GM12878 (cell line): ENCODE measurements around the gene RANBP3. TPM values are rescaled to one million over a fixed set of nuclear protein-coding genes. Genes with fewer than 3 reads are reported as not detected.

ENCODE experiments used
- ATAC-seq: fragments of 200-7000 bp; cut with Tn5 transposase; 3 replicates; pipeline ENCODE4 v1.9.1; 2020; ENCODE audit warnings: mild to moderate bottlenecking, moderate library complexity
- BruUV-seq: library from RNA; stranded (reverse); fragments of 400-500 nt; replicated peaks from 2 replicates; lab custom pipeline; 2021; lab: Mats Ljungman, UMichigan
- CTCF ChIA-PET: fragments of 300-600 bp; sonication (Branson Sonifier 250); formaldehyde crosslinking; extraction: SDS; loops from one replicate; lab custom pipeline; 2021; ENCODE audit warnings: inconsistent platforms; lab: Yijun Ruan, JAX
- POLR2A ChIA-PET: fragments of 350-600 bp; formaldehyde crosslinking; extraction: SDS; loops from one replicate; lab custom pipeline; 2021; ENCODE audit warnings: inconsistent platforms; lab: Charles Lee
- RAD21 ChIA-PET: fragments of 300-600 bp; sonication (Branson Sonifier 250); formaldehyde crosslinking; loops from one replicate; lab custom pipeline; 2023; ENCODE audit warnings: antibody characterized with exemption; ENCODE audit not compliant: unreplicated experiment; lab: Charles Lee
- SMC1A ChIA-PET: fragments of 300-600 bp; sonication (Branson Sonifier 250); formaldehyde crosslinking; loops from one replicate; lab custom pipeline; 2023; ENCODE audit not compliant: unreplicated experiment, uncharacterized antibody; lab: Charles Lee
- DNase-seq: peaks from one replicate; pipeline ENCODE4 v3.0.0-alpha.2; 2011; ENCODE audit warnings: low read depth, low spot score
- FAIRE-seq: peaks from 3 replicates; lab custom pipeline; 2011; peaks lifted over from hg19 to GRCh38; lab: Jason Lieb, UNC
- H2AFZ ChIP-seq: 2 replicates; pipeline ENCODE4 v1.6.0; 2011; ENCODE audit warnings: low read depth, low read length, control low read depth; ENCODE audit not compliant: control insufficient read depth
- H3K27ac ChIP-seq: 2 replicates; pipeline ENCODE4 v1.5.1; 2011; ENCODE audit warnings: control low read depth; ENCODE audit not compliant: control insufficient read depth, insufficient read depth
- H3K27me3 ChIP-seq, 2 experiments: replicated peaks in 1 of 2; 2 replicates each; pipeline versions ENCODE4 v1.6.0 to v1.6.1; 2011; ENCODE audit warnings: low read length in 1 of 2; ENCODE audit not compliant: control insufficient read depth in 2 of 2, insufficient read depth in 2 of 2
- H3K36me3 ChIP-seq, 2 experiments: 2 replicates each; pipeline ENCODE4 v1.5.1; 2011; ENCODE audit warnings: low read length in 1 of 2; ENCODE audit not compliant: control insufficient read depth in 2 of 2, insufficient read depth in 2 of 2
- H3K4me1 ChIP-seq: 2 replicates; pipeline ENCODE4 v1.6.1; 2011; ENCODE audit warnings: mild to moderate bottlenecking, low read length, moderate library complexity, mixed read lengths; ENCODE audit not compliant: control insufficient read depth, insufficient read depth
- H3K4me2 ChIP-seq: 2 replicates; pipeline ENCODE4 v1.6.0; 2011; ENCODE audit warnings: control low read depth; ENCODE audit not compliant: control insufficient read depth, insufficient read depth
- H3K4me3 ChIP-seq: fragments of 200-600 bp; sonication (generic); 2 replicates; pipeline ENCODE4 v1.5.1; 2016
- H3K79me2 ChIP-seq: 2 replicates; pipeline ENCODE4 v1.6.0; 2011; ENCODE audit warnings: low read length; ENCODE audit not compliant: control insufficient read depth, insufficient read depth
- H3K9ac ChIP-seq: 2 replicates; pipeline ENCODE4 v1.8.0; 2011; ENCODE audit warnings: low read length, control low read depth, mixed read lengths; ENCODE audit not compliant: control insufficient read depth, insufficient read depth
- H3K9me3 ChIP-seq: replicated peaks from 3 replicates; pipeline ENCODE4 v1.5.1; 2011; ENCODE audit warnings: mild to moderate bottlenecking, low read length; ENCODE audit not compliant: control insufficient read depth, insufficient read depth
- H4K20me1 ChIP-seq: 2 replicates; pipeline ENCODE4 v1.6.0; 2011; ENCODE audit not compliant: control insufficient read depth, insufficient read depth
- MEF2A ChIP-seq: IDR thresholded peaks from 2 replicates; pipeline ENCODE4 v1.6.1; 2011; ENCODE audit warnings: low read depth, mild to moderate bottlenecking, low read length, moderate library complexity; ENCODE audit not compliant: insufficient read depth
- POLR2A ChIP-seq: IDR thresholded peaks from 2 replicates; pipeline ENCODE4 v1.6.1; 2011; ENCODE audit warnings: low read depth, mild to moderate bottlenecking, low read length
- SP1 ChIP-seq: IDR thresholded peaks from one replicate; pipeline ENCODE4 v1.6.1; 2011; ENCODE audit warnings: low read depth, low read length
- WGBS: methylation state at CpG from one replicate; pipeline ENCODE4 v1.1.6; 2016; ENCODE audit warnings: low lambda C conversion rate; ENCODE audit not compliant: insufficient replicate concordance, insufficient coverage; ENCODE audit errors: missing lambda C conversion rate; 5-methylcytosine and 5-hydroxymethylcytosine counted together
- in situ Hi-C: fragments of 300-500 bp; cut with MboI; formaldehyde crosslinking; loops from 9 replicates; pipeline ENCODE4 v1.14.3; 2018; ENCODE audit warnings: mixed read lengths
- intact Hi-C: fragments of 100-400 bp; cut with micrococcal nuclease; formaldehyde crosslinking; loops from one replicate; pipeline ENCODE4 v1.14.2; 2022; ENCODE audit not compliant: unreplicated experiment
- polyA plus RNA-seq, 11 experiments: library from polyadenylated mRNA; depleted of rRNA in 4 of 11; unstranded in 6 of 11; stranded (reverse) in 5 of 11; fragments of >200 nt; fragmentation: Nextera tagmentation in 4 of 11; fragmentation: Illumina TruSeq in 1 of 11; extraction: Ambion mirVana in 4 of 11; extraction: Trizol in 1 of 11; gene quantifications; 1 replicate in 1 of 11; 2 replicates in 10 of 11; pipeline versions ENCODE4 v1.2.1 to v1.2.3, GENCODE V29; 2011 to 2016; ENCODE audit warnings: inconsistent platforms in 2 of 11, missing spikeins in 2 of 11, low read depth in 1 of 11
- total RNA-seq, 4 experiments: library from RNA; depleted of rRNA in 3 of 4; stranded (reverse); fragments of >200 nt in 3 of 4; fragmentation: Illumina TruSeq in 1 of 4; extraction: Trizol in 1 of 4; gene quantifications; 2 replicates each; pipeline versions ENCODE4 v1.2.1 to v1.2.3, GENCODE V29; 2013 to 2021
- TF ChIP-seq, protein P1 (sequence below): IDR thresholded peaks from 2 replicates; pipeline ENCODE4 v1.6.1; 2012; ENCODE audit warnings: low read length, inconsistent platforms
- TF ChIP-seq, protein P2 (sequence below): fragments of 450-650 bp; IDR thresholded peaks from 2 replicates; pipeline ENCODE4 v1.6.1; 2016; ENCODE audit warnings: mild to moderate bottlenecking
- TF ChIP-seq, protein P3 (sequence below), 3 experiments: IDR thresholded peaks in 2 of 3; conservative IDR thresholded peaks in 1 of 3; 2 replicates each; pipeline ENCODE4 v1.5.1; 2011; ENCODE audit warnings: low read depth in 3 of 3, low read length in 3 of 3, mild to moderate bottlenecking in 3 of 3, control low read depth in 2 of 3, moderate library complexity in 2 of 3, inconsistent platforms in 1 of 3, mixed read lengths in 1 of 3; ENCODE audit not compliant: control insufficient read depth in 2 of 3, insufficient read depth in 1 of 3; ENCODE audit errors: extremely low read depth in 1 of 3

Gene RANBP3
- total and polyA plus RNA-seq, 10 of the 15 experiments (the other 5 are each of a cell fraction or from before 2014, with no cell fraction given): 1.1 to 81.6 (median 60.0) TPM

DNA sequence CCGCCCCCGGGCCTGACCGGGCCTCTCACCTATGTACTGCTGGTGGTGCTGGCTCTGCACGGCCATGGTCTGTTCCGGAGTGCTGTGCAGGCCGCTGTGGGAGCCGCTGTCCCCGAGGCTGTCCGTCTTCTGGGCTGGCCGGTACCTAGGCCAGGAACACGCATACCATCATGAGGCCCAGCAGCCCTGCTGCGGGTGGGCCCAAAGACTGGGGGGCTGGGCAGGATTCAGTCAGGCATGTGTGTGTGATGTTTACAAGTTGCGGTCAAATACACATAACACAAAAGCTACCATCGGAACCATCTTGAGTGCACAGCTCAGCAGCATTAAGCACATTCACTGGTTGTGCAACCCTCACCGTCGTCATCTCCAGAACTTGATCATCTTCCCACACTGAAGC lies 32.2 kb upstream of the RANBP3 start (continued):
- TF ChIP-seq, protein P1, sequence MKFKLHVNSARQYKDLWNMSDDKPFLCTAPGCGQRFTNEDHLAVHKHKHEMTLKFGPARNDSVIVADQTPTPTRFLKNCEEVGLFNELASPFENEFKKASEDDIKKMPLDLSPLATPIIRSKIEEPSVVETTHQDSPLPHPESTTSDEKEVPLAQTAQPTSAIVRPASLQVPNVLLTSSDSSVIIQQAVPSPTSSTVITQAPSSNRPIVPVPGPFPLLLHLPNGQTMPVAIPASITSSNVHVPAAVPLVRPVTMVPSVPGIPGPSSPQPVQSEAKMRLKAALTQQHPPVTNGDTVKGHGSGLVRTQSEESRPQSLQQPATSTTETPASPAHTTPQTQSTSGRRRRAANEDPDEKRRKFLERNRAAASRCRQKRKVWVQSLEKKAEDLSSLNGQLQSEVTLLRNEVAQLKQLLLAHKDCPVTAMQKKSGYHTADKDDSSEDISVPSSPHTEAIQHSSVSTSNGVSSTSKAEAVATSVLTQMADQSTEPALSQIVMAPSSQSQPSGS: no peak
- TF ChIP-seq, protein P2, sequence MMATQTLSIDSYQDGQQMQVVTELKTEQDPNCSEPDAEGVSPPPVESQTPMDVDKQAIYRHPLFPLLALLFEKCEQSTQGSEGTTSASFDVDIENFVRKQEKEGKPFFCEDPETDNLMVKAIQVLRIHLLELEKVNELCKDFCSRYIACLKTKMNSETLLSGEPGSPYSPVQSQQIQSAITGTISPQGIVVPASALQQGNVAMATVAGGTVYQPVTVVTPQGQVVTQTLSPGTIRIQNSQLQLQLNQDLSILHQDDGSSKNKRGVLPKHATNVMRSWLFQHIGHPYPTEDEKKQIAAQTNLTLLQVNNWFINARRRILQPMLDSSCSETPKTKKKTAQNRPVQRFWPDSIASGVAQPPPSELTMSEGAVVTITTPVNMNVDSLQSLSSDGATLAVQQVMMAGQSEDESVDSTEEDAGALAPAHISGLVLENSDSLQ: no peak

DNA sequence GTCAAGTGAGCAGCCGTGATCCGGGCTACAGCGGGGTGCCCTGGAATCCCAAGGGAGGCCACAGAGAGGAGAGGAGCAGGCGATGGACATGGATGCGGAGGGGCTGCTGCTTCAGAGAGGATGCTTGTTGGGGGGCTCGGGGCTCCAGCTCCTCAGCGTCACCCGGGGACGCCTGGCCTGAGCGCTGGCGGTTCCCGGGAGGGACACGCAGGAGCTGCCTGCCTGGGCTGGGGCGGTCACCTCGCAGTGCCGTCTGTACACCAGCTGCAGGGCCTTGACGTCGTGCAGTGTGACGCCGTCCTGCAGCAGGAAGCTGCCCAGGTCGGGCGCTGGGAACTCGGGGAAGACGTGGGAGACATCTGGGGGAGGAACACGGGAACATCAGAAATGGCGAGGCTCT lies 29.9 kb upstream of the RANBP3 start:
- no peaks in the 10 kb centered on the region for H4K20me1 ChIP-seq
- H3K27ac ChIP-seq: no peak overlapping the region
- no peak overlapping the region for H3K9ac ChIP-seq
- ChIA-PET POLR2A (no interaction called here), CTCF (no interaction called here), SMC1A (no interaction called here), RAD21 (no interaction called here)
- no TSS peak for BruUV-seq
- WGBS: 85% methylated on average over 26 of the region's 26 CpGs
- no peaks in the 10 kb centered on the region for H3K27me3 ChIP-seq
- H3K4me3 ChIP-seq: no peak overlapping the region
- no peak overlapping the region for H2AFZ ChIP-seq
- in situ Hi-C loops: no loop called here
- no peak overlapping the region for H3K4me2 ChIP-seq
- no peaks in the 10 kb centered on the region for H3K36me3 ChIP-seq
- no peaks in the 10 kb centered on the region for H3K79me2 ChIP-seq
- ATAC-seq (no peak), FAIRE-seq (no peak), DNase-seq (no peak)
- intact Hi-C loops: no loop called here
- no peaks in the 10 kb centered on the region for H3K4me1 ChIP-seq
- no peaks in the 10 kb centered on the region for H3K9me3 ChIP-seq
- no peak for TF ChIP-seq MEF2A
- TF ChIP-seq POLR2A: no peak
- no peak for TF ChIP-seq SP1
- TF ChIP-seq, protein P3, sequence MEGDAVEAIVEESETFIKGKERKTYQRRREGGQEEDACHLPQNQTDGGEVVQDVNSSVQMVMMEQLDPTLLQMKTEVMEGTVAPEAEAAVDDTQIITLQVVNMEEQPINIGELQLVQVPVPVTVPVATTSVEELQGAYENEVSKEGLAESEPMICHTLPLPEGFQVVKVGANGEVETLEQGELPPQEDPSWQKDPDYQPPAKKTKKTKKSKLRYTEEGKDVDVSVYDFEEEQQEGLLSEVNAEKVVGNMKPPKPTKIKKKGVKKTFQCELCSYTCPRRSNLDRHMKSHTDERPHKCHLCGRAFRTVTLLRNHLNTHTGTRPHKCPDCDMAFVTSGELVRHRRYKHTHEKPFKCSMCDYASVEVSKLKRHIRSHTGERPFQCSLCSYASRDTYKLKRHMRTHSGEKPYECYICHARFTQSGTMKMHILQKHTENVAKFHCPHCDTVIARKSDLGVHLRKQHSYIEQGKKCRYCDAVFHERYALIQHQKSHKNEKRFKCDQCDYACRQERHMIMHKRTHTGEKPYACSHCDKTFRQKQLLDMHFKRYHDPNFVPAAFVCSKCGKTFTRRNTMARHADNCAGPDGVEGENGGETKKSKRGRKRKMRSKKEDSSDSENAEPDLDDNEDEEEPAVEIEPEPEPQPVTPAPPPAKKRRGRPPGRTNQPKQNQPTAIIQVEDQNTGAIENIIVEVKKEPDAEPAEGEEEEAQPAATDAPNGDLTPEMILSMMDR (IDR thresholded peaks at IDR 0.05 in 2 of 3, conservative IDR thresholded peaks at IDR 0.05 in 1 of 3; ENCODE audit: control insufficient read depth in 2 of 3, extremely low read depth in 1 of 3, insufficient read depth in 1 of 3, low read depth in 3 of 3, low read length in 3 of 3): no peak
